HEK293T (cell line): ENCODE data around the gene EIF2D.

Experiments
- CTCF ChIA-PET: fragments of 350-600 bp; formaldehyde crosslinking; extraction: SDS; loops from one replicate; lab custom pipeline; 2021; ENCODE audit warnings: antibody characterized with exemption, inconsistent platforms; lab: Yijun Ruan, JAX
- POLR2A ChIA-PET: fragments of 350-600 bp; formaldehyde crosslinking; extraction: SDS; loops from one replicate; lab custom pipeline; 2020; ENCODE audit warnings: antibody characterized with exemption, inconsistent platforms; lab: Yijun Ruan, JAX
- DNase-seq: peaks from one replicate; pipeline ENCODE4 v3.0.0; 2012; ENCODE audit warnings: mixed read lengths; ENCODE audit errors: extremely low spot score
- ARNT ChIP-seq: fragments of 450-650 bp; IDR thresholded peaks from 2 replicates; pipeline ENCODE4 v1.6.1; 2017; ENCODE audit warnings: mild to moderate bottlenecking
- BHLHE40 ChIP-seq: fragments of 450-650 bp; IDR thresholded peaks from 2 replicates; pipeline ENCODE4 v1.6.1; 2016; ENCODE audit warnings: mild to moderate bottlenecking, moderate library complexity, borderline replicate concordance
- CTBP1 ChIP-seq: fragments of 450-650 bp; IDR thresholded peaks from 2 replicates; pipeline ENCODE4 v1.6.1; 2016; ENCODE audit warnings: borderline replicate concordance
- ELF4 ChIP-seq: fragments of 450-650 bp; IDR thresholded peaks from 2 replicates; pipeline ENCODE4 v1.6.1; 2017; ENCODE audit warnings: antibody characterized with exemption
- FOXA1 ChIP-seq: fragments of 450-650 bp; IDR thresholded peaks from 2 replicates; pipeline ENCODE4 v1.6.1; 2016; ENCODE audit warnings: mild to moderate bottlenecking
- FOXK2 ChIP-seq: fragments of 450-650 bp; IDR thresholded peaks from 2 replicates; pipeline ENCODE4 v1.6.1; 2016; ENCODE audit warnings: mild to moderate bottlenecking
- FOXM1 ChIP-seq: fragments of 450-650 bp; IDR thresholded peaks from 2 replicates; pipeline ENCODE4 v1.6.1; 2017; ENCODE audit warnings: mild to moderate bottlenecking, borderline replicate concordance
- HDGF ChIP-seq: fragments of 450-650 bp; IDR thresholded peaks from 2 replicates; pipeline ENCODE4 v1.6.1; 2017; ENCODE audit warnings: antibody characterized with exemption, borderline replicate concordance
- L3MBTL2 ChIP-seq: fragments of 450-650 bp; conservative IDR thresholded peaks from 2 replicates; pipeline ENCODE4 v1.6.1; 2016; ENCODE audit warnings: mild to moderate bottlenecking
- LEF1 ChIP-seq: fragments of 450-650 bp; IDR thresholded peaks from 2 replicates; pipeline ENCODE4 v1.6.1; 2017; ENCODE audit warnings: mild to moderate bottlenecking, borderline replicate concordance
- NFRKB ChIP-seq: fragments of 450-650 bp; IDR thresholded peaks from 2 replicates; pipeline ENCODE4 v1.6.1; 2016; ENCODE audit warnings: mild to moderate bottlenecking, moderate library complexity
- SP1 ChIP-seq: fragments of 450-650 bp; IDR thresholded peaks from 2 replicates; pipeline ENCODE4 v1.6.1; 2017
- SUZ12 ChIP-seq: fragments of 450-650 bp; IDR thresholded peaks from 2 replicates; pipeline ENCODE4 v1.6.1; 2016; ENCODE audit warnings: mild to moderate bottlenecking
- TARDBP ChIP-seq: fragments of 450-650 bp; IDR thresholded peaks from 2 replicates; pipeline ENCODE4 v1.6.1; 2016
- ZNF384 ChIP-seq: fragments of 450-650 bp; IDR thresholded peaks from 2 replicates; pipeline ENCODE4 v1.6.1; 2016
- TF ChIP-seq, protein P1 (sequence below): fragments of 450-650 bp; IDR thresholded peaks from 2 replicates; pipeline ENCODE4 v1.6.1; 2016

Gene EIF2D

DNA sequence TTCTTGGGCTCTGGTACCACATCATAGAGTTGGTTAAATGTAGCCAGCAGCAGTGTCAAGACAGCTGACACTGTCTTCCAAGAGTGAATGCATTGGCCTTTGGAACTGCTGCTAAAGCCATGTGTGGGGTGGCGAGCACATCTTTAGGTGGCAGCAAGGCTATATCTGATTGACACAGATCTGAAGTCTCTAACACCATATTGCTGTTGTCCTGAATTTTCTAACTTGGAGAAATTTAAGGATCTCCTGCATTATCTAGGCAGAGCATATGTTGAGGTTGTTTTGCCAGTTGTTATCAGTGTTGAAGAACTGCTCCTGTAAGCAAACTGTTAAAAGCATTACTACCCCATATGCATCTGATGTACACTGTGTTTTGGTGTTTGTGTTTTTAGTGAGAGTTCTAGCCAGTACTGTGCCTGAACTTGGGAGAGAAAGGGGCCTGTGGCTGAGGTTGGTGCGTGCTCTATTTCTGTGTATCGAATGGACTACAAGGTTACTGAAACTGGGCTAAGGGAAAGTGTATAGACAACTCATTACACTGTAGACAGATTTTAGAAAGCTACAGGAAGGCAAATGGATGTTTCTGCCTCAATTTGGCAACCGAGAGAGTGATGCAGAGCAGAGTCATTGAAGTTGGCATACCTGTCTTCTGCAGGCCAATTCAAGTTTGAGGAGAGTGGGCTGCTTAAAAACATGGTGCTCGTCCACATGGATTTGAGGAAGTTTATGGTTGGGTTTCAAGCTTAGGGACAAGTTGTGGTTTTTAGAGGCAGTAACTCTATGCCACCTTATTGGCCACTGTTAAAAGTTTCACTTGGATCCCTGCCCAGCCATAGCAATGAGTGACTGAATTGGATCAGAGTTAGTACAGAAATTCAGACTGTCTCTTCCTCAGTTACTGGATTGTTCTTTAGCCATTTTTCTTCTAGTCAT, 40.0 kb upstream of the EIF2D start:
- CTCF ChIA-PET = no interaction called here
- TF ChIP-seq L3MBTL2 = no peak
- no peak for TF ChIP-seq FOXK2
- TF ChIP-seq NFRKB = no peak
- TF ChIP-seq TARDBP = no peak
- no peak for TF ChIP-seq FOXA1
- TF ChIP-seq ZNF384 = no peak
- no peak for TF ChIP-seq SP1
- no peak for TF ChIP-seq BHLHE40
- TF ChIP-seq, protein P1, sequence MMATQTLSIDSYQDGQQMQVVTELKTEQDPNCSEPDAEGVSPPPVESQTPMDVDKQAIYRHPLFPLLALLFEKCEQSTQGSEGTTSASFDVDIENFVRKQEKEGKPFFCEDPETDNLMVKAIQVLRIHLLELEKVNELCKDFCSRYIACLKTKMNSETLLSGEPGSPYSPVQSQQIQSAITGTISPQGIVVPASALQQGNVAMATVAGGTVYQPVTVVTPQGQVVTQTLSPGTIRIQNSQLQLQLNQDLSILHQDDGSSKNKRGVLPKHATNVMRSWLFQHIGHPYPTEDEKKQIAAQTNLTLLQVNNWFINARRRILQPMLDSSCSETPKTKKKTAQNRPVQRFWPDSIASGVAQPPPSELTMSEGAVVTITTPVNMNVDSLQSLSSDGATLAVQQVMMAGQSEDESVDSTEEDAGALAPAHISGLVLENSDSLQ = no peak
- DNase-seq = no peak
- POLR2A ChIA-PET = no interaction called here

DNA sequence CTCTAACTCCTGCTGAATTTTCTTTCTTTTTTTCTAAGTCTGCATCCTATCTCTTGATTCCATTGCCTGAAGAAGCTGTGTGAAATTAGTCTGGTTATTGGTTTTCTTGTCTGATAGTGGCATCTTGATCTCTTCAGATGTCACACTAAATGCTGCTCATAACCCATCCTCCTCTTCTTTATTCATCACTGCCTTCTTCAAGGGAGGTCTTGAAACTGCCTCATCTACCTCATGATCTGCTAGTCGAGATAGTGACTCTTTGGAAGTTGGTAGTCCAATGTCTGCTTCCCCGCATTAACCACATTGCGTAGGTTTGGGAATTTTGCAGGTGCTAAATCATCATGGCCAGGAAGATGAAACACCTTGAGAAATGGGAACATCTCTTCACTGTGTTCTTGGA, 38.7 kb upstream of the EIF2D start:
- CTCF ChIA-PET = no interaction called here
- no peak for TF ChIP-seq HDGF
- TF ChIP-seq ELF4 = no peak
- TF ChIP-seq SP1 = no peak
- TF ChIP-seq ARNT = no peak
- TF ChIP-seq, protein P1 = no peak
- TF ChIP-seq FOXA1 = no peak
- no peak for TF ChIP-seq FOXM1
- TF ChIP-seq NFRKB = no peak
- no peak for TF ChIP-seq ZNF384
- no peak for TF ChIP-seq SUZ12
- TF ChIP-seq FOXK2 = no peak
- TF ChIP-seq TARDBP = no peak
- no peak for TF ChIP-seq CTBP1
- POLR2A ChIA-PET = no interaction called here
- DNase-seq = no peak

DNA sequence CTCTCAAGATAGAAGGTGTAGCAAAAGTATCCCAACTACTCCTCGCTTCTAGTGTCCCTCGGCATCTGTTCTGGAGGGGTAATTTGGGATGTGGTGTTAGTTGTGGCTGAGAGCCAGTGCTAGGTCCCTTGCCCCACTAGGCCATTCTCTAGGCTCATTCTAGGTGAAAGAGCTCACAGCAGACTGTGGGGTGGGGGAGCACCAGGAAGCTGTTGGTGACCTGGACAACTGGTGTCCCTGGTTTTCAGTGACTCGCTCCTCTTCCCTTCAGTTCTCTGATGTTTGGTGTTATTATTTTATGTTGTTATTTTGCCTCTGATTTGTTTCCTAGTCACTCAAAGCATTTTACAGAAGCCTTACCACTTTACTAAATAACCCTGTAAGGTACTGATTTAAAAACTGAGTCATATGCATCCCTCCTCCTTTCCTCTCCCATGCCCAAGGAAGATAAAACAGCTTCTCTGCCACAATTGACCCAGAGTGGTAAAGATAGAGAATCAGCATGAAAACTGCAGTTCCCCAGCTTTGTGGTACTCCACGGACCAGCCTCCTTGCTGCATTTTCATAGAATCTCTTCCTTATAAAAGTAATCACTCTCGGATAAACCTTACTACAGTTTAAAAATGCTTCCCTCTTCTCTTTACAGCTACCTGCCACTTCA, 37.1 kb upstream of the EIF2D start:
- ChIA-PET POLR2A (interaction anchor here (1.1 to 1.7 kb wide), 2 partner anchors 10 to 14 kb away, joined by 4 to 7 read pairs; partner anchors contain the start of gene DYRK3), CTCF (interaction anchor here (0.6 kb wide), 1 partner anchor 9 kb away, joined by 3 read pairs; no protein-coding TSS in a partner anchor)
- no peak for DNase-seq
- no peak for TF ChIP-seq FOXK2
- TF ChIP-seq, protein P1 = no peak
- no peak for TF ChIP-seq FOXM1
- TF ChIP-seq BHLHE40 = no peak

DNA sequence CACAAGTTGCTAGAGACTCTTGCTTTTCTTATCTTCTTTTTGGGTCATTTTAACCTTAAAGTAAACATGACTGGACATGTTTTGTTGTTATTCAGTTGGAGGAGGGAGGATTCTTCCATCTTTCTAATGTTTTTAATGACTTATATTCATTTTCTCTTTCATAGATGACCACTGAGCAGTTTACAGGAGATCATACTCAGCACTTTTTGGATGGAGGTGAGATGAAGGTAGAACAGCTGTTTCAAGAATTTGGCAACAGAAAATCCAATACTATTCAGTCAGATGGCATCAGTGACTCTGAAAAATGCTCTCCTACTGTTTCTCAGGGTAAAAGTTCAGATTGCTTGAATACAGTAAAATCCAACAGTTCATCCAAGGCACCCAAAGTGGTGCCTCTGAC, 35.0 kb upstream of the EIF2D start:
- DNase-seq = no peak
- ChIA-PET POLR2A (interaction anchor here (1.4 kb wide), 1 partner anchor 12 kb away, joined by 4 read pairs; the partner anchor contains the start of gene DYRK3), CTCF (no interaction called here)
- TF ChIP-seq FOXK2 (no peak), SUZ12 (no peak), BHLHE40 (no peak), L3MBTL2 (no peak), ARNT (no peak), FOXA1 (no peak), TARDBP (no peak)

DNA sequence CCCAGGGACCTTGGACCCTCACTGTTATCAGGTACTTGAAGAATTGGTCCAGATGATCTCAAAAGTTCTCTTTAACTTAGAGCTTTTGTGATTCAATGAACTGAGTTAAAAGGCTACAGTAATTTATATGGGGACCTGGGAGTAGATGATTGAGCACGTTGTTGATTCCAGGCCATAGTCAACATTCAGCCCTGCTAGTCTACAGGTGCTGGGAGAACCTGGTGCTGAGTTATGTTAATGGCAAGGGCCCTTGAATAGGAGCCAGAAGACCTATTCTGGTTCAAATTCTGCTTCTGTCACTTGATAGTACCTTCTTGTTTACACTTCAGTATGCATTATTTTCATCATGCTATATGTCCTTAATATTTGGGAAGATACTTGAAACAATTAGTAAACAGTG, 34.2 kb upstream of the EIF2D start:
- no peak for DNase-seq
- ChIA-PET CTCF (no interaction called here), POLR2A (interaction anchor here (1.4 kb wide), 1 partner anchor 11 kb away, joined by 4 read pairs; the partner anchor contains the start of gene DYRK3)
- no peak for TF ChIP-seq ZNF384
- no peak for TF ChIP-seq FOXA1
- TF ChIP-seq SP1 = no peak
- no peak for TF ChIP-seq TARDBP
- TF ChIP-seq, protein P1 = no peak
- TF ChIP-seq ARNT = no peak
- no peak for TF ChIP-seq LEF1
- no peak for TF ChIP-seq FOXK2
- no peak for TF ChIP-seq SUZ12
- no peak for TF ChIP-seq FOXM1
- TF ChIP-seq CTBP1 = no peak
- no peak for TF ChIP-seq L3MBTL2
- TF ChIP-seq ELF4 = no peak
- no peak for TF ChIP-seq BHLHE40
- no peak for TF ChIP-seq NFRKB
- no peak for TF ChIP-seq HDGF
